ENCODE results near the gene BAAT.

BAAT gene

DNA sequence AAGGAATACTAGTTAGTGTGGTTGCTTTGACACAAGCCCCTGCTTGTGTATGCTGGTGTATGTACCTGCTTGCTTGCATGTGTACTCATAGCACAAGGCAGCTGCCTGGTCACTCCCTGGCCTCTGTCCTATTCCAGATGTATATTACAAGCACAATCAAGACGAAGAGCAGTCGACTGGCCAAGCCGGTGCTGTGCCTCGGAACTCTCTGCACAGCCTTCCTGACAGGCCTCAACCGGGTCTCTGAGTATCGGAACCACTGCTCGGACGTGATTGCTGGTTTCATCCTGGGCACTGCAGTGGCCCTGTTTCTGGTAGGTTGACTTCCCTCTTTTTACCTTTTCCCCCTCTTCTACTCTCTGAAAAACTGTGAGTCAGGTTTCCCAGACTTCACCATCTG lies 72.1 kb downstream of the BAAT start:
- DNase-seq (ENCODE audit: low spot score): no peak

DNA sequence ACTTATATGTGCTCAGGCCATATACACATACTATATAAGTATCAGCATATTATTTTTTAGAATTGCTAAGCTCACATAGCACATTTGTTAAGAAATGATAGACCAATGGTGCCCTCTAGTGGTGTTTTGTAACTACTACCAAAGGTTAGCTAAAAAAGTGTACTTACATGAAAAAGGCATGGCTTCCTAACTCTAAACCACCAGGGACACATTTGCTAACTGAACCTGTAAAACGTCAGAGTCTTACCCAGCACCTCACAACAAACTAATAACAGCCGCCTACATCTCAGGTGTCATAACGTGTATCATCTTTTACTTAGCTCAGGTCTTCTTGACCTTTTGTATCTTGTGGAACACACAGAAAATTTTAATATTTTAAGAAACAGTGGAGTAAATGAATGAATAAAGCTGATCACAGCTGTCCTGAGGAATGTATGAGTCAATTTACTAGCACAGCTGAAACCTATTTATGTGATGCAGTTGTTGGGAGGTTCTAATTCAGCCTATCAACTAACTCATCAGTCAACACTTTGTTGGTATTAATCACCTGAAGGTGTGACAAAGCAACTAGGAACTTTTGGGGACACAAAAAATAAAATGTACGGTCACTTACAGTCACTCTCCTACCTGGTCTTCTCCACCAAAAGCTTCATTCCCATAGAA lies 72.9 kb downstream of the BAAT start:
- DNase-seq (ENCODE audit: low spot score): no peak

GRCh38 chr9:101311191-101311590 lies 73.6 kb downstream of the BAAT start:
- no peak for DNase-seq (ENCODE audit: low spot score)
